HepG2 (cell line): ENCODE measurements around the gene SF3B2. TPM values are rescaled to one million over a fixed set of nuclear protein-coding genes. Genes with fewer than 3 reads are reported as not detected.

Source experiments
- ARNT ChIP-seq: fragments of 450-650 bp; IDR thresholded peaks from 2 replicates; pipeline ENCODE4 v1.6.1; 2017
- FOXJ3 ChIP-seq: sonication (generic); formaldehyde crosslinking; IDR thresholded peaks from 2 replicates; pipeline ENCODE4 v1.4.0; 2020; ENCODE audit warnings: missing genetic modification reagents, mild to moderate bottlenecking, borderline replicate concordance
- GABPB1 ChIP-seq: IDR thresholded peaks from 2 replicates; pipeline ENCODE4 v1.6.1; 2016; ENCODE audit warnings: mild to moderate bottlenecking, missing genetic modification reagents, moderate library complexity, missing compliant biosample characterization
- HDAC2 ChIP-seq: sonication (generic); formaldehyde crosslinking; IDR thresholded peaks from 2 replicates; pipeline ENCODE4 v1.4.0; 2020; ENCODE audit warnings: missing genetic modification reagents
- HNRNPK ChIP-seq: fragments of 200-400 bp; formaldehyde crosslinking; IDR thresholded peaks from 2 replicates; pipeline ENCODE4 v1.6.1; 2018; ENCODE audit warnings: low read length, low read depth, moderate library complexity, mild to moderate bottlenecking; ENCODE audit not compliant: poor library complexity, severe bottlenecking
- NR2F6 ChIP-seq, 2 experiments: IDR thresholded peaks; 2 replicates each; pipeline ENCODE4 v1.6.1; 2016; ENCODE audit warnings: antibody characterized with exemption in 1 of 2, mild to moderate bottlenecking in 1 of 2
- PAXIP1 ChIP-seq: sonication (generic); formaldehyde crosslinking; conservative IDR thresholded peaks from 2 replicates; pipeline ENCODE4 v1.4.0; 2020; ENCODE audit warnings: mild to moderate bottlenecking, missing genetic modification reagents, moderate library complexity
- PITX1 ChIP-seq: sonication (generic); formaldehyde crosslinking; IDR thresholded peaks from 2 replicates; pipeline ENCODE4 v1.5.1; 2020; ENCODE audit warnings: mild to moderate bottlenecking, missing genetic modification reagents
- RARA ChIP-seq: IDR thresholded peaks from 2 replicates; pipeline ENCODE4 v1.6.1; 2016; ENCODE audit warnings: missing genetic modification reagents, missing compliant biosample characterization
- RNF2 ChIP-seq: fragments of 450-650 bp; conservative IDR thresholded peaks from 2 replicates; pipeline ENCODE4 v1.6.1; 2016; ENCODE audit warnings: low read depth
- SALL2 ChIP-seq: sonication (generic); formaldehyde crosslinking; IDR thresholded peaks from 2 replicates; pipeline ENCODE4 v1.8.1; 2023; ENCODE audit warnings: mild to moderate bottlenecking, missing genetic modification reagents, inconsistent platforms
- SKI ChIP-seq: fragments of 450-650 bp; IDR thresholded peaks from one replicate; pipeline ENCODE4 v1.6.1; 2018; ENCODE audit warnings: mild to moderate bottlenecking; ENCODE audit not compliant: partially characterized antibody
- TCF12 ChIP-seq, 2 experiments: fragments of 450-650 bp in 1 of 2; sonication (generic) in 1 of 2; formaldehyde crosslinking in 1 of 2; IDR thresholded peaks; 2 replicates each; pipeline versions ENCODE4 v1.6.1 to v1.8.0; 2017 to 2022; ENCODE audit warnings: antibody characterized with exemption in 1 of 2, mild to moderate bottlenecking in 1 of 2, missing genetic modification reagents in 1 of 2, moderate library complexity in 1 of 2
- YEATS4 ChIP-seq: sonication (generic); formaldehyde crosslinking; IDR thresholded peaks from 2 replicates; pipeline ENCODE4 v1.4.0; 2020; ENCODE audit warnings: missing genetic modification reagents, borderline replicate concordance
- ZBTB14 ChIP-seq: sonication (generic); formaldehyde crosslinking; IDR thresholded peaks from 2 replicates; pipeline ENCODE4 v1.4.0; 2020; ENCODE audit warnings: missing genetic modification reagents
- ZFX ChIP-seq: sonication (generic); formaldehyde crosslinking; IDR thresholded peaks from 2 replicates; pipeline ENCODE4 v1.4.0; 2020; ENCODE audit warnings: mild to moderate bottlenecking, low read depth, missing genetic modification reagents, moderate library complexity
- ZNF274 ChIP-seq: sonication (generic); formaldehyde crosslinking; IDR thresholded peaks from 2 replicates; pipeline ENCODE4 v1.5.1; 2020; ENCODE audit warnings: mild to moderate bottlenecking, missing genetic modification reagents
- ZNF644 ChIP-seq: IDR thresholded peaks from 2 replicates; pipeline ENCODE4 v1.6.1; 2016; ENCODE audit warnings: low read depth
- ZNF761 ChIP-seq: sonication (generic); formaldehyde crosslinking; conservative IDR thresholded peaks from 2 replicates; pipeline ENCODE4 v1.4.0; 2020; ENCODE audit warnings: mild to moderate bottlenecking, missing genetic modification reagents
- ZZZ3 ChIP-seq: sonication (generic); formaldehyde crosslinking; IDR thresholded peaks from 2 replicates; pipeline ENCODE4 v1.4.0; 2020; ENCODE audit warnings: missing genetic modification reagents, mild to moderate bottlenecking, borderline replicate concordance
- polyA plus RNA-seq, 8 experiments: library from polyadenylated mRNA; depleted of rRNA in 3 of 8; stranded (reverse) in 7 of 8; unstranded in 1 of 8; fragments of >200 nt; fragmentation: Illumina TruSeq in 4 of 8; extraction: Trizol in 4 of 8; gene quantifications; 2 replicates each; pipeline versions ENCODE4 v1.2.1 to v1.2.3, GENCODE V29; 2011 to 2016; ENCODE audit warnings: low read depth in 4 of 8, missing spikeins in 1 of 8, mixed read lengths in 1 of 8; ENCODE audit not compliant: insufficient read depth in 1 of 8
- total RNA-seq, 5 experiments: library from RNA; depleted of rRNA; stranded (reverse); fragments of >200 nt; fragmentation: Illumina TruSeq; extraction: Trizol; gene quantifications; 2 replicates each; pipeline ENCODE4 v1.2.3, GENCODE V29; 2016; ENCODE audit warnings: low read depth in 1 of 5
- TF ChIP-seq, protein P1 (sequence below): sonication (generic); formaldehyde crosslinking; IDR thresholded peaks from 2 replicates; pipeline ENCODE4 v1.4.0; 2020; ENCODE audit warnings: missing genetic modification reagents, borderline replicate concordance

The SF3B2 gene
- total and polyA plus RNA-seq, 2 of the 13 experiments (the other 11 are each of a cell fraction or from before 2014, with no cell fraction given) = 70.4 to 153 TPM

- TF ChIP-seq ZNF644 = no peak
- no peak for TF ChIP-seq ARNT
- 0 out of 2 replicates have a peak, but pooled peaks have one; percentile 28 for TF ChIP-seq RNF2
- TF ChIP-seq YEATS4 (CRISPR knock-in tag) = peak; percentile 35; the same call in 1 of the 2 replicates
- no peak for TF ChIP-seq ZNF761 (CRISPR knock-in tag)
- TF ChIP-seq GABPB1 (CRISPR knock-in tag) = peak; percentile 78; the same call in 1 of the 2 replicates
- TF ChIP-seq PITX1 = no peak
- no peak for TF ChIP-seq NR2F6 (IDR thresholded peaks at IDR 0.05)
- no peak for TF ChIP-seq NR2F6 (CRISPR knock-in tag; IDR thresholded peaks at IDR 0.05)
- TF ChIP-seq HNRNPK = peak; percentile 79
- no peak for TF ChIP-seq ZNF274 (CRISPR knock-in tag)
- TF ChIP-seq SKI = no peak
- no peak; the same call in 1 of the 2 replicates for TF ChIP-seq ZFX (CRISPR knock-in tag)
- TF ChIP-seq TCF12 (IDR thresholded peaks at IDR 0.05) = no peak
- TF ChIP-seq TCF12 (CRISPR knock-in tag; IDR thresholded peaks at IDR 0.05) = 0 out of 2 replicates have a peak, but pooled peaks have one; percentile 10
- TF ChIP-seq SALL2 = no peak
- TF ChIP-seq RARA (CRISPR knock-in tag) = no peak
- TF ChIP-seq, protein P1, sequence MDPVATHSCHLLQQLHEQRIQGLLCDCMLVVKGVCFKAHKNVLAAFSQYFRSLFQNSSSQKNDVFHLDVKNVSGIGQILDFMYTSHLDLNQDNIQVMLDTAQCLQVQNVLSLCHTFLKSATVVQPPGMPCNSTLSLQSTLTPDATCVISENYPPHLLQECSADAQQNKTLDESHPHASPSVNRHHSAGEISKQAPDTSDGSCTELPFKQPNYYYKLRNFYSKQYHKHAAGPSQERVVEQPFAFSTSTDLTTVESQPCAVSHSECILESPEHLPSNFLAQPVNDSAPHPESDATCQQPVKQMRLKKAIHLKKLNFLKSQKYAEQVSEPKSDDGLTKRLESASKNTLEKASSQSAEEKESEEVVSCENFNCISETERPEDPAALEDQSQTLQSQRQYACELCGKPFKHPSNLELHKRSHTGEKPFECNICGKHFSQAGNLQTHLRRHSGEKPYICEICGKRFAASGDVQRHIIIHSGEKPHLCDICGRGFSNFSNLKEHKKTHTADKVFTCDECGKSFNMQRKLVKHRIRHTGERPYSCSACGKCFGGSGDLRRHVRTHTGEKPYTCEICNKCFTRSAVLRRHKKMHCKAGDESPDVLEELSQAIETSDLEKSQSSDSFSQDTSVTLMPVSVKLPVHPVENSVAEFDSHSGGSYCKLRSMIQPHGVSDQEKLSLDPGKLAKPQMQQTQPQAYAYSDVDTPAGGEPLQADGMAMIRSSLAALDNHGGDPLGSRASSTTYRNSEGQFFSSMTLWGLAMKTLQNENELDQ (CRISPR knock-in tag) = no peak
- TF ChIP-seq FOXJ3 (CRISPR knock-in tag) = no peak
- TF ChIP-seq HDAC2 (CRISPR knock-in tag) = no peak
- TF ChIP-seq ZBTB14 (CRISPR knock-in tag) = peak; percentile 94
- TF ChIP-seq PAXIP1 (CRISPR knock-in tag) = 0 out of 2 replicates have a peak, but pooled peaks have one; percentile 14
- TF ChIP-seq ZZZ3 (CRISPR knock-in tag) = no peak
Observed at GRCh38 chr11:66069715-66070603, 17.8 kb downstream of the SF3B2 start, which contains the start of gene PACS1 (continued).
